HG02852 (cell line): ENCODE data around the gene MRPL51.

Source experiments
- ATAC-seq: cut with Tn5 transposase; IDR thresholded peaks from one replicate; pipeline ENCODE4 v1.9.1; 2021; ENCODE audit warnings: mild to moderate bottlenecking, moderate library complexity; ENCODE audit not compliant: unreplicated experiment

Gene MRPL51

GRCh38 chr12:6462234-6462995 is 30.6 kb downstream of the MRPL51 start:
- ATAC-seq = no peak

- peak; percentile 71 for ATAC-seq
Measured at GRCh38 chr12:6461401-6462233, 31.4 kb downstream of the MRPL51 start.

GRCh38 chr12:6460751-6461371 is 32.2 kb downstream of the MRPL51 start:
- no peak for ATAC-seq

- ATAC-seq = no peak
Measured at GRCh38 chr12:6459004-6459337, 34.1 kb downstream of the MRPL51 start.

- no peak for ATAC-seq
Measured at GRCh38 chr12:6458281-6459003, 34.6 kb downstream of the MRPL51 start.

- no peak for ATAC-seq
Measured at GRCh38 chr12:6457220-6457945, 35.7 kb downstream of the MRPL51 start.

- no peak for ATAC-seq
Measured at GRCh38 chr12:6452944-6453630, 40.0 kb downstream of the MRPL51 start.

- ATAC-seq = peak; percentile 19
Measured at GRCh38 chr12:6452245-6452943, 40.7 kb downstream of the MRPL51 start.

GRCh38 chr12:6451348-6452244 is 41.5 kb downstream of the MRPL51 start, which contains the start of gene TAPBPL:
Gene TAPBPL, plus strand, starts transcription at chr12:6452042. Its CDS starts 207 bp downstream, at chr12:6452249.
- ATAC-seq = peak; percentile 60

- ATAC-seq = no peak
Measured at GRCh38 chr12:6450869-6451347, 42.2 kb downstream of the MRPL51 start.

GRCh38 chr12:6450091-6450868 is 42.8 kb downstream of the MRPL51 start:
- no peak for ATAC-seq

- no peak for ATAC-seq
Measured at GRCh38 chr12:6444704-6445688, 48.1 kb downstream of the MRPL51 start, which contains the start of gene CD27. Gene CD27, plus strand, starts transcription at chr12:6444955. Its CDS starts 141 bp downstream, at chr12:6445096.

GRCh38 chr12:6444031-6444430 is 49.0 kb downstream of the MRPL51 start:
- no peak for ATAC-seq

GRCh38 chr12:6443361-6443983 is 49.6 kb downstream of the MRPL51 start:
- no peak for ATAC-seq

- no peak for ATAC-seq
Measured at GRCh38 chr12:6442836-6443235, 50.2 kb downstream of the MRPL51 start.
